ENCODE results near the gene TOP2A.

TOP2A gene

DNA sequence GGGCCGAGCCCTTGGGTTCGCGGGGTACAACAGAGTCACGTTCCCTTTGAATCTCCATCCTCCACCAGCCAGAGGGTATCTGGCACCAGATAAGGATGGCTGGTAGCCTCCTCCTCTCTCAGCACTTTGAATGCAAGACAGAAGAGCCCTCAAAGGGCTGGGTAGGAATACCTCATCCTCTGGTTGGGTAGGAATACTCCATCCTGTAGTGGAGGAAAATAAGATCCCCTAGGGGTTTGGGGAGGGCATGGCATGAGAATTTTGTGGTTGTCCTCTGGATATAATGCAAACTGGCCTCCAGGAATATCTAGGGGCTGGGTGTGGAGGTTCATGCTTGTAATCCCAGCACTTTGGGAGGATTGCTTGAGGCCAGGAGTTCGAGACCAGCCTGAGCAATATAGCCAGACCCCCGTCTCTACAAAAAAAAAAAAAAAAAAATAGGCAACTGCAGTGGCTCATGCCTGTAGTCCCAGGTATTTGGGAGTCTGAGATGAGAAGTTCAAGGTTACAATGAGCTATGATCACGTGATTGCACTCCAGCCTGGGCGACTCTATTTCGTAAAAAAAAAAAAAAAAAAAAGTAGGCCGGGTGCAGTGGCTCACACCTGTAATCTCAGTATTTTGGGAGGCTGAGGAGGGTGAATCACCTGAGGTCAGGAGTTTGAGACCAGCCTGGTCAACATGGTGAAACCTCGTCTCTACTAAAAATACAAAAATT is 28.2 kb upstream of the TOP2A start:
- H3K27ac Mint-ChIP-seq, result no peak overlapping the region
- H3K4me3 Mint-ChIP-seq, result no peak overlapping the region
- DNase-seq (ENCODE audit: low spot score in 2 of 2), result no peak
- H3K4me1 Mint-ChIP-seq, result peaks cover 13% of the 10 kb centered on the region
- H3K9me3 Mint-ChIP-seq, result no peaks in the 10 kb centered on the region
- no peak for ATAC-seq (ENCODE audit: low read depth)
- no peaks in the 10 kb centered on the region for H3K36me3 Mint-ChIP-seq
- H3K27me3 Mint-ChIP-seq, result peaks cover 5% of the 10 kb centered on the region

DNA sequence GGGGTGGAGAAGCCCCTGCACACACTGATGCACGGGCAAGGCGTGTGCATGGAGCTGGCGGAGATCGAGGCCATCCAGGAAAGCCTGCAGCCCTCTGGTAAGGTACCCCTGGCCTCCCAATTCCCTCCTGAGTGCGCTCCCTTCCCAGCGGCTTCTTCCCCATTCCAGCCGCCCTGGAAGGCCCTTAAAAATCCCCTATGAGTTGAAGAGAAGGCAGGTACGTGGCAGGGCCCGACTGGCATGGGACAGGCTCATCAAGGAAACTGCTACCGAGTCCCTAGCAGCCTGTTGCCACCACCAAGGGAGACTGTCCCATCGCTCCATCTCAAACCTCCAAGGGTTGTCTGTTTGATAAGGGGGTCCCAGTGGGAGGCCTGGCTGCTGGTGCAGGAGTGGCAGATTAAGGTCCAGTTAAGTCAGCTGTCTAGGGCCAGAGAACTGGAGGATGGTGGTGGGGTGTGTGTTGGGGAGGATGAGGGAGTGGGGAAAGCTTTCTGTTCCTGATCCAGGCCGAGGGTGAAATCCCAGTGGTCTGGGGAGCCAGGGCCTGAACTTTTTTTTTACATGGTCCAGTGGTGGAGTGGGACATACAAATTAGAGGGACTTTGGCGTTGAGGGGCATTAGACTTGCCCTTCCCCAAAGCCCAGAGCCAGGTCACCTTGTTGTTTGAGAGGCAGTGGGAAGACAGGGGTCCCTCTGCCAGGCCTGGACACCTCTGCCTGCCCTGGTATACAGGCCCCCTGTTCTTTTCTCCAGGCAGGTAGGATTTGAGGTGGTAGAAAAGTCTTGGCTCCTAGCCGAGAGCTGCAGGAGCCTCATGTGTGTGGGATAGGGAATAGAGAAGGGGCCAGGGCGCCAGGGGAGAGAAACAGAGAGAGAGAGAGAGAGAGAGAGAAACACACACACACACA is 26.5 kb upstream of the TOP2A start:
- H3K27me3 Mint-ChIP-seq, result peaks cover 5% of the 10 kb centered on the region
- H3K27ac Mint-ChIP-seq, result peak overlapping the region; percentile 72
- peaks cover 13% of the 10 kb centered on the region for H3K4me1 Mint-ChIP-seq
- H3K9me3 Mint-ChIP-seq, result no peaks in the 10 kb centered on the region
- ATAC-seq (ENCODE audit: low read depth) (no peak), DNase-seq (ENCODE audit: low spot score in 2 of 2) (no peak)
- H3K36me3 Mint-ChIP-seq, result no peaks in the 10 kb centered on the region
- H3K4me3 Mint-ChIP-seq, result peak overlapping the region; percentile 83

DNA sequence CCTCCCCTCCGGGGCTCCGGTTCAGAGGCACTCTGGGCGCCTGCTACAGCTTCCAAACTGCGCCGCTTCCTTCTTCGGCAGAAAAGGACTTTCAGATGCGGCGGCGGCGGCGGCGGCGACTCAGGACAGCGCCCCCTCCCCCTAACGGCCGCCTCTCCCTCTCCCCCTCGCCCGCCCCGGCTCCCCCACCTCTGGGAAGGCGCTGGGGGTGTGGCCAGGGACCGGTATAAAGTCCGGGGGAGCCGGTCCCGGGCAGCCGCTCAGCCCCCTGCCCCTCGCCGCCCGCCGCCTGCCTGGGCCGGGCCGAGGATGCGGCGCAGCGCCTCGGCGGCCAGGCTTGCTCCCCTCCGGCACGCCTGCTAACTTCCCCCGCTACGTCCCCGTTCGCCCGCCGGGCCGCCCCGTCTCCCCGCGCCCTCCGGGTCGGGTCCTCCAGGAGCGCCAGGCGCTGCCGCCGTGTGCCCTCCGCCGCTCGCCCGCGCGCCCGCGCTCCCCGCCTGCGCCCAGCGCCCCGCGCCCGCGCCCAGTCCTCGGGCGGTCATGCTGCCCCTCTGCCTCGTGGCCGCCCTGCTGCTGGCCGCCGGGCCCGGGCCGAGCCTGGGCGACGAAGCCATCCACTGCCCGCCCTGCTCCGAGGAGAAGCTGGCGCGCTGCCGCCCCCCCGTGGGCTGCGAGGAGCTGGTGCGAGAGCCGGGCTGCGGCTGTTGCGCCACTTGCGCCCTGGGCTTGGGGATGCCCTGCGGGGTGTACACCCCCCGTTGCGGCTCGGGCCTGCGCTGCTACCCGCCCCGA is 25.7 kb upstream of the TOP2A start, which contains the start of gene IGFBP4:
Gene IGFBP4, plus strand, starts transcription at position 255 of the 792 bp plus-strand sequence. Its CDS starts 286 bp downstream, at position 541.
- Mint-ChIP-seq H3K9me3 (no peaks in the 10 kb centered on the region), H3K27me3 (peaks cover 5% of the 10 kb centered on the region), H3K36me3 (no peaks in the 10 kb centered on the region), H3K27ac (peak within 1 kb of the TSS; percentile 48), H3K4me3 (peak within 1 kb of the TSS; percentile 83), H3K4me1 (peaks cover 13% of the 10 kb centered on the region)
- DNase-seq (ENCODE audit: low spot score in 2 of 2) (peak; percentile 66 to 75), ATAC-seq (ENCODE audit: low read depth) (peak; percentile 87)

DNA sequence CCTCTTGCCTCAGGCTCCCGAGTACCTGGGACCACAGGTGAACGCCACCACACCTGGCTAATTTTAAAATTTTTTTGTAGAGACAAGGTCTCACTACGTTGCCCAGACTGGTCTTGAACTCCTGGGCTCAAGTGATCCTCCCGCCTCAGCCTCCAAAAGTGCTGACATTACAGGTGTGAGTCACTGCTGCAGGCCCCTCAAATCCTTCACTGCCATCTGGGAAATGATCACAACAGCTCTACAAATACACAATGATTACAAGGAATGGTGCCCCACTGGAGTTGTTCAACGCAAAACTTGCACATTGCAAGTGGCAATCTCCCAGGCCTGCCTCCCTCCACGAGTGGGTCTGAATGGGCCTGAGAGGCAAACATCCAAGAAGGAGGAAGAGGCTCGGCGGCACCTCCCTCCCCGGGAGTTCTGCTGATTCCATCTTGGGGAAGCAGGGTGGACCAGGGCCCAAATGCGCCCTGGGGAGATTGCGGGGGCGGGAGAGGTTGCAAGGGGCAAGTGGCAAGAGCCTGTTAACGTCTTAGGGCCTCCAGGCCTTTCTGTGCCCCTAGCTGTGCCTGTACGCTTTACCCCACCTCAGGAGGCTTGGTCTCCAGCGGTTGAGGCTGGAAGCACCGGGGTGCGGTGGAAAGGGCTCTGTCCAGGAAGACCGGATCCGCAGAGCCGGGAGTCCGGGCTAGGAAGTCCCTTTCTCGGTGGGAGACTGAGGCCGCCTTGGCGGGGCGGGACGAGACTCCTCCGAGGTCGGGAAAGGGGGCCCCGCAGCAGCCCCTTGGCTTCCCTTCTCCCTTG is 24.9 kb upstream of the TOP2A start:
- H3K36me3 Mint-ChIP-seq, result no peaks in the 10 kb centered on the region
- peaks cover 3% of the 10 kb centered on the region for H3K27me3 Mint-ChIP-seq
- H3K4me1 Mint-ChIP-seq, result peaks cover 13% of the 10 kb centered on the region
- ATAC-seq (ENCODE audit: low read depth), result no peak
- H3K27ac Mint-ChIP-seq, result no peak overlapping the region
- no peaks in the 10 kb centered on the region for H3K9me3 Mint-ChIP-seq
- H3K4me3 Mint-ChIP-seq, result peak overlapping the region; percentile 59
- DNase-seq (ENCODE audit: low spot score in 2 of 2), result no peak

DNA sequence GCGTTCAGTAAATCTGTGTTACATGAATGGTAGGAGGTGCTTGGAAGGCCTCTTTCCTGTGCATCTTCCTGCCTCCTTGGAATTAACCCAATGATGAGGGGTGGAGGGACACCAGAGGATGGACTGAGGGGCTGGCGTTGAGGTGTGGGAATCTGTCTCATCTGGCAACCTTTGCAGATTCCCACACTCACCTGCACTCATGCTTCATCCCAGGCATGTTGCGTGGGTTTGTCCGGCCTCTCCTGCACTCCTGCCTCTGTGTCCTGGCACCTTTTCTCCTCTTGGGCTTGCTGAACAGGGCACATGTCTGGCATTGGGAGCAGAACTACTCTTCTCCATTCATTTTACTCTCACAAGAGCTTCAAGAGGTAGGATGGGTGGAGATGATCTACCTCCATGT is 22.5 kb upstream of the TOP2A start:
- H3K4me1 Mint-ChIP-seq, result peaks cover 13% of the 10 kb centered on the region
- H3K36me3 Mint-ChIP-seq, result no peaks in the 10 kb centered on the region
- no peak overlapping the region for H3K27ac Mint-ChIP-seq
- no peak for DNase-seq (ENCODE audit: low spot score in 2 of 2)
- no peak overlapping the region for H3K4me3 Mint-ChIP-seq
- no peaks in the 10 kb centered on the region for H3K9me3 Mint-ChIP-seq
- ATAC-seq (ENCODE audit: low read depth), result no peak
- H3K27me3 Mint-ChIP-seq, result no peaks in the 10 kb centered on the region

DNA sequence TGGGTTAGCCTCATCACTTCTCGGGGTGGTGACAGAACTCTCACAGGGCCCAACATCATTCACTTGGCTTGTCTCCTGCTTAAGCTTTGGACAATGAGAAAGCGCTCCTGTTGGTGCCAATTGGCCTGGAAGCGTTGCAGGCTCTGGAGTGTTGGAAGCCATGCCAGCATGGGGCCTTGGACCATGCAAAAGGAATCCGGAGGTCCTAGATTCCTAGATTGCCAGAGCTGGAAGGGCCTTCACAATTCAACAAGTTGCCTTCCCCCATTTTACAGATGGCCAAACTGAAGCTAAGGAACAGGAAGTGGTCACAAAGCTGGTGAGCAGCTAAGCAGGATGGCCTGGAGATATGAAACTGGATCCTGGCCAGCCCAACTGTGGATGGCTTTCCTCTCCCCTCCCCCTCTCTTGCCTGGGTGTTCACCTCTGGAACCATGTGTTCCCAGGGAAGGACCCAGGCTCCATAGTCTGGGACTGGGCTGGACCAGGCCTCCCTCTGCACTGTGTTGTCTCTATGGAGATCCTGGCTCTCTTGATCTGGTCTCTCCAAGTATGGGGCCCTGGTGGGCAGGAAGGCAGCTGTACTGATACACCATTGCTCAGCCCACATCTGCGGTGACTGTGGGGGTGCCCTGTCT is 19.5 kb upstream of the TOP2A start:
- H3K9me3 Mint-ChIP-seq, result no peaks in the 10 kb centered on the region
- no peak overlapping the region for H3K4me3 Mint-ChIP-seq
- ATAC-seq (ENCODE audit: low read depth) (no peak), DNase-seq (ENCODE audit: low spot score in 2 of 2) (no peak)
- no peak overlapping the region for H3K27ac Mint-ChIP-seq
- H3K36me3 Mint-ChIP-seq, result no peaks in the 10 kb centered on the region
- peaks cover 2% of the 10 kb centered on the region for H3K27me3 Mint-ChIP-seq
- peaks cover 2% of the 10 kb centered on the region for H3K4me1 Mint-ChIP-seq

DNA sequence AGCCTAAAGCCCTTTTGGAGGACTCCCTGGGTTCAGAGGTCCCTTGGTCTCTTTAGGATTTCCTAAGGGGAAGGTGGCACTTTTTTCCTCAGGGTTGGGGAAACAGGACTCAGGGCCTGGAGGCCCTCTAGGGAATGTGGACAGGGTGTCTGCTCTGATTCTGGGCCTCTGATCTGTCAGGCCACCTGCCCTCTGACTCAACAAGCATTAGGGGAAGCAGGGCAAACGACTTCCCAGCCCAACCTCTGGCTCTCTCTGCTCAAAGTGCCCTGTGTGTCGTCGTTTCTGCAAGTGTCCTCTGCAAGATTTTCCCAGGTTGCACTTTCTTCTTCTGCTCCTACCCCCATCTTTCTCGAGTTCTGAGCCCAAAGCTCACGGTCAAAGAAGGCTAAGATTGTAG is 18.9 kb upstream of the TOP2A start:
- no peak overlapping the region for H3K4me3 Mint-ChIP-seq
- ATAC-seq (ENCODE audit: low read depth), result no peak

DNA sequence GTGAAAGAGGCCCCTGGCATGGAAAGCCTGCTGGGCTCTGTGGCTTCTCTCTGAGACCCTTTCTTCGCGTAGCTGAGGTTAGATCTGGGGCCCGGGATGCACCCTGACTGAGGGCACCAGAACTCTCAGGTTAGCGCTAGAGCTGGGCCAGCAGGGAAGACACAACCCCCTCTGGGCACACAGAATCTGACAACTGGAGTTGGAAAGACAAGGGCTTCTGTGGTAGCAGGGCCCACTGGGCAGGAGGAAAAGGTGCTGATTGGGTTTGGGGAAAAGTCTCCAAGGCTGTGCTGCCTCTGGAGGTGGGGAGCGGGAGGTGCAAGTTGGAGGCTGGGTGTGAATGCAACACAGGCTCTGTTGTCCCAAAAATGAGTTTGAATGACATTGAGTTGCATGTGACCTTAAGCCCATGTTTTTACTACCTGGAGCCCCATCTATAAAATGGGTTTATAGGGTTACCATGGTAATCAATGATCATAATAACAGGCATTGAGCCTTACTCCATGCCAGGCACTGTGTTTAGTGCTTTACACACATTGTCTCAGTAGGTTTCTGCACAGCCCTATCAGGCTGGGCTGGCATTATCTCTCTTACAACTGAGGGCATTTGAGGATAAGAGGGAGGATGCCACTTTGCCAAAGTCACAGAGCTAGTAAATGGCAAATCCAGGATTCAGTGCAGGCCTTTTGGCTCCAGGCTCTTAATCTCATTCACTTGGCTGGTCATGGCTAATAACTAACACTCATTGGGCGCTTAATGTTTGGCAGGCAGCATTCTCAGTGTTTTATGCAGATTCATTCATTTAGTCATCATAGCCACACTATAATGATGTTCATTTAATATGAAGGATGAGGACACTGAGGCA is 16.1 kb upstream of the TOP2A start:
- no peak for DNase-seq (ENCODE audit: low spot score in 2 of 2)
- Mint-ChIP-seq H3K27ac (no peak overlapping the region), H3K27me3 (peaks cover 4% of the 10 kb centered on the region), H3K9me3 (no peaks in the 10 kb centered on the region), H3K4me1 (peaks cover 2% of the 10 kb centered on the region), H3K4me3 (no peak overlapping the region), H3K36me3 (no peaks in the 10 kb centered on the region)
- ATAC-seq (ENCODE audit: low read depth), result peak; percentile 41

More for the DNA sequence above, 18.9 kb upstream of the TOP2A start:
- H3K4me1 Mint-ChIP-seq, result peaks cover 2% of the 10 kb centered on the region
- H3K27me3 Mint-ChIP-seq, result peaks cover 2% of the 10 kb centered on the region
- H3K27ac Mint-ChIP-seq, result no peak overlapping the region
- DNase-seq (ENCODE audit: low spot score in 2 of 2), result no peak
- H3K36me3 Mint-ChIP-seq, result no peaks in the 10 kb centered on the region
- no peaks in the 10 kb centered on the region for H3K9me3 Mint-ChIP-seq

DNA sequence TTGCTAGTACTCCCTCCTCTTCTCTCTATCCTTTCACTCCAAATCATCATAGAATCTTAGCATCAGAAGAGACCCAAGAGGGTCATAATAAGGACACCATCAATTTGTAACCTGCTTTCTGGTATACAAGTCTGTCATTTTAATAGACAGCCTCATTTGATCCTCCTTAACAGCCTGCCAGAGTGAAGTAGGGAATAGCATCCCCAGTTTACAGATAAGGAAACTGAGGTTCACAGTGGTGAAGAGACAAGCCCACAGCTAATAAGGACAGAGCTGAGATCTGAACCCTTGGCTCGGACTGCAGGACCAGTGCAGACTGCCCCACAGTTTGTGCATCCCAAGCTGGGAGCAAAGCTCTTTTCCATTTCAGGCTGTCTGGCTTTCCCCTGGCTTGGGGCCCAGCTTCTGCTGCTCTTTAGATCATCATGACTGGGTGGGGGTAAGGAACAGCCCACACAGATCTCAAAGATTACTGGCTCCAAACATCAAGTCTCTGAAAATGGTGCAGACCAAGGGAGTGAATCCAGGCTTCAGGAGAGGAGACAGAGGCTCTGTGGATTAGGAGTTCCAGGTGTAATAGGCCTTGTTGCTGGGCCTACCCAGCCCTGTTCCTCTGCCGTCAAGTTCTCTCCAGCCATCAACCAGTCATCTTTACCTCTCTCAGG is 15.3 kb upstream of the TOP2A start:
- Mint-ChIP-seq H3K4me3 (no peak overlapping the region), H3K27me3 (peaks cover 4% of the 10 kb centered on the region), H3K27ac (no peak overlapping the region), H3K36me3 (no peaks in the 10 kb centered on the region), H3K4me1 (peaks cover 2% of the 10 kb centered on the region), H3K9me3 (no peaks in the 10 kb centered on the region)
- ATAC-seq (ENCODE audit: low read depth), result no peak
- no peak for DNase-seq (ENCODE audit: low spot score in 2 of 2)

DNA sequence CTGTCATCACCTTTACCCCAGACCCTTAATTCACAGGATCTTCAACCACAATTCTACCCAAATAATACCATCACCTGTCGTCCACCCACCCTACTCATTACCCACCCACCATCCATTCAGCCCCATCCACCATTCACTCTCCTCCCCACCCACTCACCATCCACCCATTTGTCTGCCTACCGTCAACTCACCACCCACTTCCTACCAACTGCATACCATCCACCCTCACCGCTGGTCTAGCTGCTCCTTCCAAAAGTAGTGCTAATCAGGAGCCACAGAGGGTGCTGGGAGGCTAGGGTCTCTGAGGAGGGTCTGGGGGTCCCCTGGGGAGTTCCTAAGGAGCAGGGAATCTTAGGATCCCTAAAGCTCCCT is 13.5 kb upstream of the TOP2A start:
- Mint-ChIP-seq H3K27me3 (peaks cover 4% of the 10 kb centered on the region), H3K4me1 (no peaks in the 10 kb centered on the region), H3K9me3 (no peaks in the 10 kb centered on the region), H3K4me3 (no peak overlapping the region), H3K27ac (no peak overlapping the region), H3K36me3 (no peaks in the 10 kb centered on the region)
- ATAC-seq (ENCODE audit: low read depth), result no peak
- DNase-seq (ENCODE audit: low spot score in 2 of 2), result no peak

DNA sequence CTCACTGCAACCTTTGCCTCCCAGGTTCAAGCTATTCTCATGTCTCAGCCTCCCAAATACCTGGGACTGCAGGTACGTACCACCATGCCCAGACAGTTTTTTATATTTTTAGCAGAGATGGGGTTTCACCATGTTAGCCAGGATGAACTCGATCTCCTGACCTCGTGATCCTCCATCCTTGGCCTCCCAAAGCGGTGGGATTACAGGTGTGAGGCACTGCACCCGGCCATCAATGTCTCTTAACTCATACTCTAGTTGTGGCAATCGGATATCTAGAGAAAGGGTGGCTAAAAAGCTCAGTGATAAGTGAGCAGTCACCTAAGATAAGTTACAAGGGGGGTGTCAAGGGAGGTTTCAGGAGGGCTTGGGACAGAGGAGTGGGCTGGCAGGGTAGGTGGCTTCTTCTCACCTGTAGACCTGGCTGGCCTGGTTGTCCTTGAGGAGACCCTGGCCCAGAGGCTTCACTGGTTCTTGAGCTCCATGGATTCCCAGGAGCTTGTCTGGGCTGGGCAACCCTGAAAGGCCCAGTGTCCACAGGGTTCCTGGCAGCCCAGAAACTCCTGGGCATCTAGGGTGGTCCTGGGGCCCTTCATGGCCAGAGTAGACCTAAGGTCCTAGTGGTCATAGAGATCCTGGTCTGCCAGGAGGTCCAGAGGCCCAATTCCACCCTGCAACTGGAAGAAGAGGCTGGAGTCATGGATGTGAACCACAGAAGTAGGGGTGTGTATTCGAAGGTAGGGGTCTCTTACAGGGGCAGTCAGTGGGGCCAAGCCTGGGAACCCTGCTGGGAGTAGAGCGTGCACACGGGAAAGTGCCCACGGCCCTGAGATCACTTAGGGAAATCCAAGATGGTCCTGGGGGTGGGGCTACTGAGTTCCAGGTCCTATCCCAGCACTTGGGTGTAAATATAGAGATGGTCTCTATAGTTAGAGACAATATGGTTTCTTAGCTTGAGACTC is 12.9 kb upstream of the TOP2A start:
- DNase-seq (ENCODE audit: low spot score in 2 of 2), result no peak
- no peaks in the 10 kb centered on the region for H3K4me1 Mint-ChIP-seq
- no peak for ATAC-seq (ENCODE audit: low read depth)
- no peaks in the 10 kb centered on the region for H3K36me3 Mint-ChIP-seq
- H3K27ac Mint-ChIP-seq, result no peak overlapping the region
- peaks cover 4% of the 10 kb centered on the region for H3K27me3 Mint-ChIP-seq
- no peak overlapping the region for H3K4me3 Mint-ChIP-seq
- no peaks in the 10 kb centered on the region for H3K9me3 Mint-ChIP-seq
